PFSK-1 (cell line): Measurements from ENCODE around the gene MAGI1.

Experiments used
- FOXP2 ChIP-seq: optimal IDR thresholded peaks from 2 replicates; pipeline ENCODE3; 2011; ENCODE audit warnings: borderline replicate concordance, control low read depth, inconsistent platforms; ENCODE audit not compliant: insufficient read depth; ENCODE audit errors: extremely low read length, extremely low read depth
- POLR2AphosphoS5 ChIP-seq: IDR thresholded peaks from 2 replicates; pipeline ENCODE4 v1.6.1; 2012; ENCODE audit warnings: low read depth, mild to moderate bottlenecking, control low read depth, low read length, moderate library complexity
- REST ChIP-seq, 2 experiments: IDR thresholded peaks; 2 replicates each; pipeline versions ENCODE4 v1.6.1 to v1.8.0; 2011 to 2012; ENCODE audit warnings: low read depth in 2 of 2, low read length in 2 of 2, control low read depth in 1 of 2, inconsistent platforms in 1 of 2, mild to moderate bottlenecking in 1 of 2, moderate library complexity in 1 of 2; ENCODE audit not compliant: insufficient read depth in 1 of 2
- SIN3A ChIP-seq: IDR thresholded peaks from 2 replicates; pipeline ENCODE4 v1.6.1; 2012; ENCODE audit warnings: mild to moderate bottlenecking, low read length, moderate library complexity, borderline replicate concordance; ENCODE audit not compliant: insufficient read depth
- TAF1 ChIP-seq: IDR thresholded peaks from 2 replicates; pipeline ENCODE4 v1.6.1; 2012; ENCODE audit warnings: low read length, control low read depth, borderline replicate concordance; ENCODE audit not compliant: insufficient read depth

Gene MAGI1

GRCh38 chr3:65758438-65758837 lies 280.3 kb downstream of the MAGI1 start:
- TF ChIP-seq POLR2AphosphoS5: no peak
- no peak for TF ChIP-seq REST (IDR thresholded peaks at IDR 0.05; ENCODE audit: insufficient read depth in 1 of 2, low read depth in 2 of 2, low read length in 2 of 2)
- TF ChIP-seq TAF1: no peak
- no peak for TF ChIP-seq SIN3A
- no peak for TF ChIP-seq FOXP2

GRCh38 chr3:65752636-65753035 lies 286.1 kb downstream of the MAGI1 start:
- TF ChIP-seq SIN3A: no peak
- no peak for TF ChIP-seq REST (IDR thresholded peaks at IDR 0.05; ENCODE audit: insufficient read depth in 1 of 2, low read depth in 2 of 2, low read length in 2 of 2)
- TF ChIP-seq TAF1: no peak
- no peak for TF ChIP-seq FOXP2
- TF ChIP-seq POLR2AphosphoS5: no peak

GRCh38 chr3:65751123-65751700 lies 287.5 kb downstream of the MAGI1 start:
- TF ChIP-seq REST (IDR thresholded peaks at IDR 0.05; ENCODE audit: insufficient read depth in 1 of 2, low read depth in 2 of 2, low read length in 2 of 2) (no peak), TAF1 (no peak), FOXP2 (no peak), POLR2AphosphoS5 (no peak), SIN3A (no peak)

DNA sequence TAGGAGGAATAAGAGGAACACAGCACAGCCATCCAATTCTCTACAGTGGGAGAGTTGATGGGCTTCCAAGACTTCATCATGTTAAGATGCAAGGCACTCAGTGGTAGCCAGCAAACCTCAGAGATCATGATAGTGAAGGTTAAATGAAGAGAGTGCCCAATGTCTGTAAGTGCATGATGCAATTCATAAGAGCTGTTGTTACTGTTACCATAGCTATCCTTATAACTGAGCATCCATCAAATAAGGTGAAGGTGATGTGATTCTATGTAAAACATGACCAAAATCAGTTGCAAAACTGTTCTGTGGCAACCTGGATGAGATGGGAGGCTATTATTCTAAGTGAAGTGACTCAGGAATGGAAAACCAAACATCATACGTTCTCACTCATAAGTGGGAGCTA lies 289.7 kb downstream of the MAGI1 start:
- TF ChIP-seq SIN3A: no peak
- no peak for TF ChIP-seq REST (IDR thresholded peaks at IDR 0.05; ENCODE audit: insufficient read depth in 1 of 2, low read depth in 2 of 2, low read length in 2 of 2)
- no peak for TF ChIP-seq FOXP2
- no peak for TF ChIP-seq TAF1
- no peak for TF ChIP-seq POLR2AphosphoS5

- TF ChIP-seq POLR2AphosphoS5 (no peak), REST (IDR thresholded peaks at IDR 0.05; ENCODE audit: insufficient read depth in 1 of 2, low read depth in 2 of 2, low read length in 2 of 2) (no peak), SIN3A (no peak), TAF1 (no peak), FOXP2 (no peak)
Measured at GRCh38 chr3:65748326-65748725, 290.4 kb downstream of the MAGI1 start.
